NCI-H1694 (cell line): Measurements from ENCODE around the gene WWOX.

ENCODE experiments used
- DNase-seq: peaks from one replicate; lab custom pipeline; 2025; lab: John Stamatoyannopoulos, UW

Gene WWOX

GRCh38 chr16:78469787-78470186 lies 370.3 kb downstream of the WWOX start:
- DNase-seq, result no peak

GRCh38 chr16:78473031-78473699 lies 373.7 kb downstream of the WWOX start:
- no peak for DNase-seq

- DNase-seq, result no peak
Measured at GRCh38 chr16:78474762-78475161, 375.3 kb downstream of the WWOX start.

- no peak for DNase-seq
Measured at GRCh38 chr16:78476615-78477014, 377.2 kb downstream of the WWOX start.

GRCh38 chr16:78478267-78478861 lies 378.9 kb downstream of the WWOX start:
- no peak for DNase-seq

- no peak for DNase-seq
Measured at GRCh38 chr16:78479723-78480122, 380.3 kb downstream of the WWOX start.

- DNase-seq, result no peak
Measured at GRCh38 chr16:78480588-78480987, 381.1 kb downstream of the WWOX start.

GRCh38 chr16:78483124-78483992 lies 383.9 kb downstream of the WWOX start:
- no peak for DNase-seq

- no peak for DNase-seq
Measured at GRCh38 chr16:78484509-78485058, 385.1 kb downstream of the WWOX start.

- no peak for DNase-seq
Measured at GRCh38 chr16:78485188-78485916, 385.9 kb downstream of the WWOX start.

GRCh38 chr16:78485917-78486257 lies 386.4 kb downstream of the WWOX start:
- DNase-seq, result no peak

- no peak for DNase-seq
Measured at GRCh38 chr16:78487471-78487870, 388.0 kb downstream of the WWOX start.

GRCh38 chr16:78489072-78489471 lies 389.6 kb downstream of the WWOX start:
- no peak for DNase-seq

GRCh38 chr16:78489631-78490030 lies 390.2 kb downstream of the WWOX start:
- DNase-seq, result no peak

GRCh38 chr16:78490431-78490830 lies 391.0 kb downstream of the WWOX start:
- DNase-seq, result no peak

GRCh38 chr16:78490847-78491246 lies 391.4 kb downstream of the WWOX start:
- DNase-seq, result no peak

GRCh38 chr16:78493573-78493972 lies 394.1 kb downstream of the WWOX start:
- no peak for DNase-seq

GRCh38 chr16:78494105-78494504 lies 394.7 kb downstream of the WWOX start:
- no peak for DNase-seq

- no peak for DNase-seq
Measured at GRCh38 chr16:78494674-78495073, 395.2 kb downstream of the WWOX start.

GRCh38 chr16:78496189-78496588 lies 396.7 kb downstream of the WWOX start:
- no peak for DNase-seq

GRCh38 chr16:78499399-78499798 lies 399.9 kb downstream of the WWOX start:
- DNase-seq, result no peak

GRCh38 chr16:78500659-78501270 lies 401.3 kb downstream of the WWOX start:
- no peak for DNase-seq
